Fibroblast of lung (primary cell): ENCODE measurements around the gene TLCD2.

Experiments
- EZH2 ChIP-seq: IDR thresholded peaks from 2 replicates; pipeline ENCODE4 v1.5.1; 2012; ENCODE audit warnings: low read length, control low read depth, mild to moderate bottlenecking; ENCODE audit errors: missing control alignments
- TF ChIP-seq, protein P1 (sequence below), 2 donors: IDR thresholded peaks in 1 of 2; conservative IDR thresholded peaks in 1 of 2; 1 replicate in 1 of 2; 2 replicates in 1 of 2; pipeline ENCODE4 v1.5.1; 2011 to 2012; ENCODE audit warnings: low read length in 2 of 2, control low read depth in 1 of 2, inconsistent platforms in 1 of 2, low read depth in 1 of 2, mild to moderate bottlenecking in 1 of 2

DNA sequence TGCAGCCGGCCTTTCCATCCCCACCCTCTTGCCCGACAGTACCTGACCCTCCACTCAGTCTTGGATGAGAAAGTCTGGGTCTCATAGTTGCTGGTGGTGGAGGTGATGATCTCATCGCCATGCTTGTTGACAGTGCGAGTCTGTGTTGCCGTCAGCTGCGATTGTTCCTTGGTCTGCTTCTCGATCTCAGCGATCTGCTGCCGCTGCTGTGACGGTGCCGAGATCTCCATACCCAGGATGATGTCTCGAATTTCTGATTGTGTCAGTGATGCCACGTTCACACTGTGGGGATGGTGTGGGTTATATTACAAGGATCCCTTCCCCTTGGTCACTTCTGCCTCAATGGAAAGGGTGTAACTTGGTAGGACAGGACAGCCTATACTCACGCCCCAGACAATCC, 56.4 kb downstream of the TLCD2 start:
- TF ChIP-seq, protein P1, sequence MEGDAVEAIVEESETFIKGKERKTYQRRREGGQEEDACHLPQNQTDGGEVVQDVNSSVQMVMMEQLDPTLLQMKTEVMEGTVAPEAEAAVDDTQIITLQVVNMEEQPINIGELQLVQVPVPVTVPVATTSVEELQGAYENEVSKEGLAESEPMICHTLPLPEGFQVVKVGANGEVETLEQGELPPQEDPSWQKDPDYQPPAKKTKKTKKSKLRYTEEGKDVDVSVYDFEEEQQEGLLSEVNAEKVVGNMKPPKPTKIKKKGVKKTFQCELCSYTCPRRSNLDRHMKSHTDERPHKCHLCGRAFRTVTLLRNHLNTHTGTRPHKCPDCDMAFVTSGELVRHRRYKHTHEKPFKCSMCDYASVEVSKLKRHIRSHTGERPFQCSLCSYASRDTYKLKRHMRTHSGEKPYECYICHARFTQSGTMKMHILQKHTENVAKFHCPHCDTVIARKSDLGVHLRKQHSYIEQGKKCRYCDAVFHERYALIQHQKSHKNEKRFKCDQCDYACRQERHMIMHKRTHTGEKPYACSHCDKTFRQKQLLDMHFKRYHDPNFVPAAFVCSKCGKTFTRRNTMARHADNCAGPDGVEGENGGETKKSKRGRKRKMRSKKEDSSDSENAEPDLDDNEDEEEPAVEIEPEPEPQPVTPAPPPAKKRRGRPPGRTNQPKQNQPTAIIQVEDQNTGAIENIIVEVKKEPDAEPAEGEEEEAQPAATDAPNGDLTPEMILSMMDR (conservative IDR thresholded peaks at IDR 0.05 in 1 of 2, IDR thresholded peaks at IDR 0.05 in 1 of 2; ENCODE audit: low read depth in 1 of 2, low read length in 2 of 2), result no peak
- no peak for TF ChIP-seq EZH2
